HG03066 (cell line): ENCODE data around the gene TMEM139.
"Not testable (repeated sequence)": the region's sequence is repeated elsewhere in the genome, so short reads cannot be mapped to it uniquely, and the experiment has no call there.

ENCODE experiments used
- ATAC-seq: cut with Tn5 transposase; IDR thresholded peaks from one replicate; pipeline ENCODE4 v1.9.1; 2021; ENCODE audit warnings: low read depth; ENCODE audit not compliant: unreplicated experiment

Gene TMEM139

DNA sequence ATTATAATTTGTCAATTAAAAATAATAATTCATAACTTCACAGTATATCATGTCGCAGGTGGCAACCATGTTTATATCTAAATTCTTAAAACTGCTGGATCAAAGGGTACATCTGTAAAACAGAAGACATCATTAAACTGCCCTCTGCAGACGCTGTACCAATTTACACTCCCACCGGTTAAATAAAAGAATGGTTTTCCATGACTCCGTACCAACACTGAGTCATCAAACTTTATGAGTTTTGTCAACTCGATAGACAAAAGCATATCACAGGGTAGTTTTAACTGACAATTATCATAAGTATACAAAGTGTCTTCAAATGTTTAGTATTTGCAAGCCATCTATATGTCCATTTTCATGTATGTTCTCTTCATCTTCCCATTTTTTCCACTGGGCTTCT, 27.3 kb upstream of the TMEM139 start:
- ATAC-seq, result no peak

DNA sequence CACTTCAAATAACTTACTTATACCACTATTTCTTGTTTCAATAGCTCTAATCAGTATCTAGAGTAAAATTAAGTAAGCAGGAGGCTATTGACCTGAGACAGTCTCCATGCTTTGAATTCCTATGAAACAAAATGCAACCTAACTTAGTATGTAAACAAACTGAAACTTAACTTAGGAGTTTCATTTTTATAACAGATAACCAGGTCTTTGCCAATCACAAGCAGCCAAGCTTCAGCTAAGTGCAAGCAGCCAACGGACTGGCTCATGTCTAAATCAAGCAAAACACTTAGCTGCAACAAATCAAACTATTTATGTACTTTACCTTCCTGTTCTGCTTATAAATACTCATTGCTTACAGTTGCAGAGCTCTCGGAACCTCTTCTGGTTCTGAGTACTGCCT, 25.9 kb upstream of the TMEM139 start:
- peak; percentile 33 for ATAC-seq

DNA sequence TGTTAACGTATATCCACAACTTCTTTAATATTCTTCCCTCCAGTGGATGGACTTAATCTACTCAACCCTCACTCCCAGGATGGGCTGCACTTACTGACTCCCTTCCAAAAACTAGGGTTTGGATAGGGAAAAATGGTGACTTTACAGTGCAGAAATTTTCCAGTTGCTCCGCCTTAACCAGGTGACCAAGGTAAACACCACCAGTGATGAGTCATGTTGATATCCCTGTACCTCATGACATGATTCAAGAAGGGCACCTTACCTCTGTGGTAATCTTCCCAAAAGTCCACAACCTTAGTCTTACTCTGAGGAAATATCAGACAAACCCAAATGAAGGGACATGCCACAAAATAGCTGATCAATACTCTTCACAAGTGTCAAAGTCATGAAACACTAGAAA, 25.0 kb upstream of the TMEM139 start:
- ATAC-seq, result no peak

DNA sequence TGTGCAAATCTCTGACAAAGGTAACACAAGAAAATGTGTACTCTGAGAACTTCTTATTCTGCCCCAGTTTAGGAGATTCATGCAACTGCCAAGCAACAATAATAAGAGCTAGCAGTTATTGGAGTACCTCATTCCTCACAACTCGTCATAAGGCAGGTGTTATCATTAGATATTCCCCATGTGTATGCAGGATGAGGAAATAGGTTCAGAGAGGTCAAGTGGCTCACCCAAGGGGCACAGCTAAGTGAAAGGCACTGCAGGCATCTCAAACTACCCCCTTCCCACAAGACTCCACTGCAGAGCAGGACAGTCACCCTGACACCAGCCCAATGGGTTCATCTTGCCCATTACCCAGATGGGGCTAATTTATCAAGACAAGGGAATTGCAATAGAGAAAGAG, 22.9 kb upstream of the TMEM139 start:
- no peak for ATAC-seq

DNA sequence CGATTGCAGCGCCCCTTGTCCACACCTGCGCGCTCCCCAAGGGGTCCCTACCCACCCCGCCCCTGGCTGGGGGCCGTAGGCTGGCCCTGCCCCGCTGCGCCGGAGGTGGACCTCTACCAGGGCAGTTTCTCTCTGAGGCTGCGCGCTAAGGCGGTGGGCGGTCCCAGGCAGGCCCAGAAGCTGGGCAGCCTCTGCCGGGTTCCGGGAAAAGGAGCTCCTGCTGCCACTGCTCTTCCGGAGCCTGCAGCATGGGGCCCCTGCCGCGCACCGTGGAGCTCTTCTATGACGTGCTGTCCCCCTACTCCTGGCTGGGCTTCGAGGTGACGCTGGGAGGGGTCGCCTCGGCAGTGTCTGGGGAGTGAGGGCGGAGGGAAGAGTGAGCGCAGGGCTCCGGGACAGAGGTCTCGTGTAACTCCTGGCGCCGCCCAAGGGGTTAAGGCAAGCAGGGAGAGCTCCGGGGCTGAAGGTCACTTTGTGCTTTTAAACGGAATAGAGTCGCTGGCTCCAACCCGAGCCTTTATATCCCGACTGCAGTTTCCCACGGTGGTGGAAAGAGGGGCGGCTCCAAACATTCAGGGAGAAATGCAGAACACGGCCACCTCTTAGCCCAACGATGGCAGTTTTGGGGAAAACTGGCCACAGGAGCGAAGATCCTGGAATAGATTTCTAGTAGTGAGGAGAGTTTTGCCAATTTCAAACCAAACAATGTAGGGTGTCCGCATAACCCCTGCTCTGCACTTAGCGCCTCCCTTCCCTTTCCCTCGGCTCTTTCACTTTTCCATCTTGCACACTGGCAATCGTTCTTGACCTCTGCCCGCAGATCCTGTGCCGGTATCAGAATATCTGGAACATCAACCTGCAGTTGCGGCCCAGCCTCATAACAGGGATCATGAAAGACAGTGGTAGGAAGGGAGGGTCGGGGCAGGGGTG, 21.2 kb upstream of the TMEM139 start, which contains the start of gene GSTK1:
Gene GSTK1, plus strand, starts transcription at position 176 of the 930 bp plus-strand sequence. Its CDS starts 73 bp downstream, at position 249.
- ATAC-seq, result peak; percentile 95

DNA sequence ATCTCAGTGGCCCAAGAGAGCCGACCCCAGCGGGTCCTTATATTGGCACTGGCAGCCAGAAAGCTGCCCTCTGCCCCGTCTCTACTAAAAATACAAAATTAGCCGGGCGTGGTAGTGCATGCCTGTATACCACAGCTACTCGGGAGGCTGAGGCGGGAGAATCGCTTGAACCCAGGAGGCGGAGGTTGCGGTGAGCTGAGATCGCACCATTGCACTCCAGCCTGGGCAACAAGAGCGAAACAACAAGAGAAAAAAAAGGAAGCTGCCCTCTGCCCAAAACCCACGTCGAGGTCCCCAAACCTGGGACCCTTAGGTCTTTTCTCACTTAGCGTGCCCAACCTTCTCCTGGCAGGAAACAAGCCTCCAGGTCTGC, 20.6 kb upstream of the TMEM139 start:
- not testable (repeated sequence) for ATAC-seq

DNA sequence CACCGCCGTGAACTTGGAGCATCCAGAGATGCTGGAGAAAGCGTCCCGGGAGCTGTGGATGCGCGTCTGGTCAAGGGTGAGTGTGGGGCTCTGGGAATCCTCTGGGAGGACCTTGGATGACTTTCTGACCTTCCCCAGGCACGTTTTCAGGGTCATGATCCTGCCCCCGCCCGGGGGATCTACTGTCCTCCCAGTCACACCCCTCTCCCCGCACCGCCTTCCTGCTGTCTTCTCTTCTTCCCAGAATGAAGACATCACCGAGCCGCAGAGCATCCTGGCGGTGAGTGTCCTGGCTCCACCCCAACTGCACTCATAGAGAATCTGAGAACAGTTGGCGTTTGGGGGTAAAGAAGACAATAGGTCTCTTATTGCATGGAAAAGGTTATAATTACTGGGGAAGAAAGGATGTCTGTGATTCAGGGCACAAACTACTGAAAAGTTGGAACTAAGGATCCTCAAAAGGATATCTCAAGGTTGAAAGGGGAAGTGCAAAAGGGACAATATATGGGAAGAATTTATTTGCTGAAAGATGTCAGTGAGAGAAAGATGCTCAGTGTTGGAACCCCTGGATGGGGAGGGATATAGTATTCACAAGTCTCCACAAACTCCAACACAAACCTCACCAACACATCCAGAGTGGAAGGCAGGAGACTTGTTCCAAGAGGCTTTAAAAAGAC, 19.6 kb upstream of the TMEM139 start:
- ATAC-seq, result no peak

DNA sequence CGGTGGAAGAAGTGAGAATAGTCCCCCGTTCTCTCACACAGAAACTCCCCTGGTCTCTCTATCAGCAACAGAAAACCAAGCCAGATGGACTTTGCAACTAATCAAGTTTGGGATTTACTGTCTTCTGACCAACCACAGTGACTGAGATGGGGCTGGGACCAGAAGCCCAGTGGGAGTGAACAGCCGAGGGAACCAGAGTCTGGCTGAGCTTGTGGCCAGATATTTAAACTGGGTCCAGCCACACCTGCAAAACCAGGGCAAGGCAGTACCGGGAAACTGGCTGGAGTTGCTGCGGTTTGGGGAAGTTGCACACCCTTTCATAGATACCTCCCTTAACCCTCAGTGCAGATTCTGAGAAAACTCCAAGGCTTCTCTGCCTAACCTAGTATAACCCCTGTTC, 15.5 kb upstream of the TMEM139 start:
- no peak for ATAC-seq

DNA sequence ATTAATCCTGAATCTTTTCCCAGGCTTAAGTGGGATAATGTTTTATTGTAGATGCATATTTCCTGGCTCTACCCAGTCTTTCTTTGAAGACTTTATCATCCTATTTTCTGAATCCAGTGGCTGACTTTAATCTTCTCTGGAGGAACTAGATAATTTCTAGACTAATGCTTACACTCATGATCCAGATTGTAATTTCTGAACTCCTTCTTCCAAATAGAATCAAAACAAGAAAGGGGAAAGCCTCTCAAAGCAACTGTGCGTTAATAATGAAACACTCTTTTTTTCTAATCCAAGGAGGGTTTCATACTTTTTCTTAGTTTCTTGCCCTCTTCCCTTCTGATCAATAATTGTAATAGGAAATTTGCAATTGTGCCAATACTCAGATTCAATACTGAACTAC, 13.5 kb upstream of the TMEM139 start:
- no peak for ATAC-seq

DNA sequence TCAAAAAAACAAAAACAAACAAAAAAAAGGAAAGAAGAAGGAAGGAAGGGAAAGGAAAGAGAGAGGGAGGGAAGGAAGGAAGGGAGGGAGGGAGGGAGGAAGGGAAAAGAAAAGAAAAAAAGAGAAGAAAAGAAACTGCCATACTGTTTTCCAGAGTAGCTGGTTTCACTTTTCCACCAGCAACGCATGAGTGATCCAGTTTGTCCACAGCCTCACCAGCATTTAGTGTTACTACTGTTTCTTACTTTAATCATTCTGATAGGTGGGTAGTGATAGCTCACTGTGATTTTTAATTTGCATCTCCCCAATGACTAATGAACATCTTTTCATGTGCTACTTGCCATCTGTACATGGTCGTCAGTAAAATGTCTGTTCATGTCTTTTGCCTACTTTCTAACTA, 11.9 kb upstream of the TMEM139 start:
- ATAC-seq, result no peak

DNA sequence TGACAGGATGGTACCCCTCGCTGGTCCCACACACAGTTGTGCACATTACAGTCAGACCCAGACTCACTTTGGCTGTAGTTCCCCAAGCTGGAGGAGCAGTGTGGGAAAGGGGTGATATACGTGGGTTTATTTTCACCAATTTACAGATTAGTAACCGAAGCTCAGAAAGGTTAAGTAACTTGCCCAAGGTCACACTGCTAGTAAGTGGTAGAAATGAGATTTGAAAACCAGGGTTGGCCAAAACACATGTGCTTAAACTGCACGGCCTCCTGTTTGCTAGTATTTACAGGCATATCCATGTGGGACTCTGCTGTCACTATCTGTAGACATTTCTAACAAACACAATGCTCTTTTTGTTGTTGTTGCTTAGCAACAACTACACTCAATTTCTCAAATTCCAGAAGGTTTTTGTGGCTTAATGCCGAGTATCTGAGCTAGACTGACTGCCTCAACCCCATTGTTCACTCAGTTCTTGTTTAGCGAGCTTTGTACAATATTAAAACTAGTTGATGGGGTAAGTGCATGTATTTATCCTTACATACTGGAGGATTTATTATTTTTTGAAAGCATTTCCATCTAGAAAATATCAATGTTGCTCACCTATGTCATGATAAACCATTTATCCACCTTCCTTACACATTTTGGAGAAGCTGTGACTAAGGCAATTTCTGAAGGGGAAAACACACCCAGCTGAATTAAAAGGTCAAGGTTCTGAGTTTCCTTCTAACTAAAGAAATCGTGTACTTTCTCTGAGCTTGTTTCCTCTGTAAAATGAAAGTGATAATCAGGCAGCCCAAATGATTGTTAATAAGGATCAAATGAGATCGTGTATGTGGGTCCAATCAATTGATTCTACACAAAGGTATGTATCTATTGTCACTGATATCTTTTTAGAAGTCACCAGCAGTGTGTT, 5.3 kb upstream of the TMEM139 start:
- ATAC-seq, result no peak

DNA sequence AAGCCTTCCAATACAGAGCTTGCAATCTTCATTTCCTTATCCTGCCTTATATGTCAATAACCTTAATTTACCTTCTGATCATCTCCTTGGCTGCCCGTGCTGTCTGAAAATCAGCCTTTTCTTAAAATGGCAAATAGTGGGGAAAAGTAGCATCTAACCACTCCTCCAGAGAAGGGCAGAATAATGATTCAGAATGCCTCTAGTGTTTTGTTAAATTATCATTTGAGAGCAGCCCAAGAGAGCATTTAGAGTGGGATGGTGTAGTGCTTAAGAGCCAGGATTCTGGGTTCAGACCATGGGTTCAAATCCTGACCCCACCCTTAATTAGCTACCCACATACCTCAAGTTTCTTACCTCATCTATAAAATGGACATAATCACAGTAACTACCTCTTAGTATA, 4.6 kb upstream of the TMEM139 start:
- ATAC-seq, result no peak

DNA sequence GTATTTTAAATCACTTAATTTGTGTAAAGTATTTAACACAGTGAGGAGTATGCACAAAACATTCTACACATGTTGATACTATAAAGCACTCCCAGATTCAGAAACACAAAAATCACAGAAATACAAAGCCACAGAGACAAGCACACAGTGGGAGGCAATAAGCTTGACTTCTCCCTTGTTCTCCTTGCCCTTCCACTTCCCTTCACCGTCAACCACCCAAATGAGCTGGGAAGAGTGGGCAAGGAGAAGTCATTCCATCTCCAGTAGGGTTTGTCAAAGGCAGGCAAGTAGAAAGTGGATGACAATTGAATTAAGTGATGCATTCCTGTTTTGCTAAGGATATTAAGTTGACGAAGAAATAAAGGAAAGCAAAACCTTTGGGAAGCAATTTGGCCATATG, 4.2 kb upstream of the TMEM139 start:
- ATAC-seq, result no peak

DNA sequence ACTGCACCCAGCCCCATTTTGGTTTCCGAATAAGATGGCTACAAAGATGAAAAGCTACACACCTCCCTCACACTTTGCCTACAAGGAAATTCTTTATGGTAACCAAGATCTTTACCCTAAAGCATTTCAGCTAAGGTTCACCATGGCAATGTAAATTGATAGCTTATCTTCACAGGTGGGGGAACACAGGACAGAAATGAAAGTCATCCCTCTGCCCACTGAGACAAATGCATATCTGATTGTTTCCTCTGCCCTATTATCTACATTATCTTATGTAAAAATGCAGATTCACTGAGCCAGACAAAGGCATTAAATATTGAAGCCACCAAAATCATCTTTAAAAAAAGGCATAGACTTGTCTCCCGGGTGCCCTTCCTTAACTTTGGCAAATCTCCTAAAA, 3.2 kb upstream of the TMEM139 start:
- ATAC-seq, result no peak

DNA sequence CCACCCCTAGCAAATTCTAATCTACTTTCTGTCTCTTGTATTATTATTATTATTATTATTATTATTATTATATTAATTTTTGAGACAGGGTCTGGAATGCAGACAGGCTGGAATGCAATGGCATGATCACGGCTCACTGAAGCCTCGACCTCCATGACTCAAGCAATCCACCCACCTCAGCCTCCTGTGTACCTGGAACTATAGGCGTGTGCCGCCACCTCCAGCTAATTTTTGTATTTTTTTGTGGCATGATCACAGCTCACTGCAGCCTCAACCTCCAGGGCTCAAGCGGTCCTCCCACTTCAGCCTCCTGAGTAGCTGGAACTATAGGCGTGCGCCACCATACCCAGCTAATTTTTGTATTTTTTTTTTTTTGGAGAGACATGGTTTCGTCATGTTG, 2.6 kb upstream of the TMEM139 start:
- no peak for ATAC-seq

DNA sequence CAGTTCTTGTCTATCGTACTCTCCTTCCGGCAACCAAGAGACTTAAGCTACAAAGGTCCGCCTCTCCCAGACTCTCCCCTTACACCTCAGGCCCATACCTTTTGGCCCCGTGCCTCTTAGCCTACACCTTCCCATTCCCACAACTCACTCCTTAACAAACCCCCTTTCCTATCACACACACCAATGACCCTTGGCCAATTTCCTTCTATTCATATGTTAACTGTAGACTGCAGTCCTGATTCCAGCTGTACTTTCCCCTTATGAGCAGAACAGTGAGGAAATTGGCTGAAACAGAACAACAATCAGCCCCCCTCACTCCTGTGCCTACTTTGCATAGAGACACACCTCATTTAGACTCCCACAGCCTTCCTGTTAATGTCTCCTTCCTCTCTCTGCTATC, 1.4 kb upstream of the TMEM139 start:
- no peak for ATAC-seq

DNA sequence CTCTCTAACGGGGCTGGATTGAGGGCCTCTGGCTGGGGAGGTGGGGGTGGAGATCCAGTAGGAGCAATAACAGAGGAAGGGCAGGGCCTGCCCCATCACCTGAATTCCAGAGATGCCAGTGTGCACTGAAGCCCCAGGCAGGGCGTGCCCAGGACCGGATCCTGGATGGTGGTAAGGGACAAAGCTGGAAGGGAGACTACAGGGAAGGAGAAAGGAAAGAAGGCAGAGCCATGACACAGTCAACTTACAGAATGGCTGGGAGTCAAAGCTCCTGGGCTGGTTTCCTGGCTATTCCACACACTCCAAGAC, 666 bp downstream of the TMEM139 start:
- no peak for ATAC-seq

DNA sequence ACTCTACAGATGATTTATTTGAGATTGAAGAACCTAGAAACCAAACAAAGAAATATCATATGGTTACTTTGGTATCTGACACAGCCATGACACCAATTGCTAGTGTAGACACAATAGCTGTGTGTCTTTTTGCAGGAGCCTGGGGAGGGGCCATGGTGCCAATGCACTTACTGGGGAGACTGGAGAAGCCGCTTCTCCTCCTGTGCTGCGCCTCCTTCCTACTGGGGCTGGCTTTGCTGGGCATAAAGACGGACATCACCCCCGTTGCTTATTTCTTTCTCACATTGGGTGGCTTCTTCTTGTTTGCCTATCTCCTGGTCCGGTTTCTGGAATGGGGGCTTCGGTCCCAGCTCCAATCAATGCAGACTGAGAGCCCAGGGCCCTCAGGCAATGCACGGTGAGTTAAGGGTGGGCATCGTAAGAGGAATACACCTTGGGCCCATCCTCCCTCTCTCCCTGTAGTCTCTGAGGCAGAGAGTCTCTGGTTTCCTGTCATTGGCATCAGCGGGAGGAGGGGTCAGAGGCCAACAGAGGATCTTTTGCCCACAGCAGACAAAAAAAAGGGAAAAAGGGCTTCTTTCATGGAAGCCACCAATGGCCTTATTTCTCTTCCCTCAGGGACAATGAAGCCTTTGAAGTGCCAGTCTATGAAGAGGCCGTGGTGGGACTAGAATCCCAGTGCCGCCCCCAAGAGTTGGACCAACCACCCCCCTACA, 1.2 kb downstream of the TMEM139 start:
- no peak for ATAC-seq

DNA sequence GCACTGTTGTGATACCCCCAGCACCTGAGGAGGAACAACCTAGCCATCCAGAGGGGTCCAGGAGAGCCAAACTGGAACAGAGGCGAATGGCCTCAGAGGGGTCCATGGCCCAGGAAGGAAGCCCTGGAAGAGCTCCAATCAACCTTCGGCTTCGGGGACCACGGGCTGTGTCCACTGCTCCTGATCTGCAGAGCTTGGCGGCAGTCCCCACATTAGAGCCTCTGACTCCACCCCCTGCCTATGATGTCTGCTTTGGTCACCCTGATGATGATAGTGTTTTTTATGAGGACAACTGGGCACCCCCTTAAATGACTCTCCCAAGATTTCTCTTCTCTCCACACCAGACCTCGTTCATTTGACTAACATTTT, 1.7 kb downstream of the TMEM139 start:
- ATAC-seq, result no peak

DNA sequence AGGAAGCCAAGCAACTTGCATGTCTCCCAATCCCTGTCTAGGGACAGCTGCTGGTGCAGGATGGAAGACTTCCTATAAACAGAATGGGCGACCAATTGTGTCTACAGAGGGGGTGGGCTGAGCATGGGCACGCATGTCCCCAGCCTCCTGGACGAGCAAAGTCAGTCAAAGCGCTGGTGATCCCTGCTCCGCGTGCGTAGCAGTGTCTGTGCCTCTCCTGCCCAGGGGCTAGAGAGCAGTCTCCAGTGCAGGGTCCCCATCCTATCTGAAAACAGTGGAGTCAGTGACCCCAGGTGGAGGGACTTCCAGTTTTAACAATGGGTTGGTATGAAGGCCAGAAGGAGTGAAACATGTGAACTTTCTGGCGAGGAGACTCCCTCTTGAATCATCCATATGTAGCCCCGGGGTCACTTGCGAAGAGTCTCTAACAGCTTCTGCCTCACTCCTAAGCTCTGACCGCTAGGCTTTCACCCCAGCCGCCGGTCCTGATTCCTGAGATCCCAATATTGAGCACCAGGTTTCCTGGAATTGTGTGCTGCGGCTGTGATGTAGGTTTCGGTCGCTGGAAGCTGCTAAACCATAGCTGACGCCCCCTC, 2.7 kb downstream of the TMEM139 start:
- no peak for ATAC-seq
